Activated T-helper 17 cell treated with anti-CD3 and anti-CD28 coated beads, Interleukin-2, amount 50 U/mL, for 72 hours (primary cell): Measurements from ENCODE around the gene RBM26. TPM values are rescaled to one million over a fixed set of nuclear protein-coding genes. Genes with fewer than 3 reads are reported as not detected.

Experiments used
- ATAC-seq: fragments of 150-1000 bp; cut with Tn5 transposase; replicated peaks from 2 replicates; pipeline ENCODE4 v1.10.0; 2021; ENCODE audit warnings: mild to moderate bottlenecking, moderate library complexity
- H3K27ac Mint-ChIP-seq: one replicate; pipeline ENCODE4 v1.8.0; 2022; ENCODE audit warnings: mixed read lengths
- H3K27me3 Mint-ChIP-seq: one replicate; pipeline ENCODE4 v1.8.0; 2022; ENCODE audit warnings: mixed read lengths
- H3K36me3 Mint-ChIP-seq: one replicate; pipeline ENCODE4 v1.8.0; 2022; ENCODE audit warnings: low read depth, mild to moderate bottlenecking, mixed read lengths
- H3K4me1 Mint-ChIP-seq: one replicate; pipeline ENCODE4 v1.8.0; 2022; ENCODE audit warnings: mixed read lengths
- H3K4me3 Mint-ChIP-seq: one replicate; pipeline ENCODE4 v1.8.0; 2022; ENCODE audit warnings: mild to moderate bottlenecking, mixed read lengths
- H3K9me3 Mint-ChIP-seq: one replicate; pipeline ENCODE4 v1.8.0; 2022; ENCODE audit warnings: mixed read lengths
- total RNA-seq, 2 donors: library from RNA; stranded (reverse); gene quantifications; one replicate each; pipeline ENCODE4 v1.2.3, GENCODE V29; 2022

The RBM26 gene
- total RNA-seq, 2 donors from 2014 or later = 56.8 to 71.8 TPM

- H3K36me3 Mint-ChIP-seq = no peaks in the 10 kb centered on the region
- H3K27ac Mint-ChIP-seq = peak overlapping the region; percentile 25
- H3K4me3 Mint-ChIP-seq = peak overlapping the region; percentile 3
- no peaks in the 10 kb centered on the region for H3K9me3 Mint-ChIP-seq
- H3K4me1 Mint-ChIP-seq = peaks cover 15% of the 10 kb centered on the region
- peak; percentile 48 for ATAC-seq
- H3K27me3 Mint-ChIP-seq = no peaks in the 10 kb centered on the region
Measured at GRCh38 chr13:79434556-79434955, 28.5 kb upstream of the RBM26 start.

DNA sequence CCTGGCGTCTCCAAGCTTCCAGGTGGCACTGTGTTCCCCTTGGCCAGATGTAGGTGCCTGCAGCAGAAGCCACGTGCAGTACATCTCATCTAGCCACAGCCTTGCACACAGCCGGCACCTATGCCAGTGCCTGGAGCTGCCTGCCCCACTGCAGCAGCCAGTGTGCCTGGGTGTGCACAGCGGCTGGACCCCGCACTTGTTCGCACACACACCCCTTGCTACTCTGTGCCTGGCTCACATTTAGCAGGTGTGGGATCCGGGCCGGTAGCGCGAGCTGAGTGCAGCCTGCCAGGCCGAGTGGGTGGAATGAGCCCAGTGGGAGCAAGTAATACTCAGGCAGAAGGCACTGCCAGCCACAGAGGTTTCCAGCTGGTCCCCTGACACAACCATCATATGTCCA, 26.9 kb upstream of the RBM26 start:
- no peak overlapping the region for H3K27ac Mint-ChIP-seq
- ATAC-seq = no peak
- H3K9me3 Mint-ChIP-seq = no peaks in the 10 kb centered on the region
- no peaks in the 10 kb centered on the region for H3K27me3 Mint-ChIP-seq
- H3K36me3 Mint-ChIP-seq = no peaks in the 10 kb centered on the region
- peaks cover 15% of the 10 kb centered on the region for H3K4me1 Mint-ChIP-seq
- no peak overlapping the region for H3K4me3 Mint-ChIP-seq

DNA sequence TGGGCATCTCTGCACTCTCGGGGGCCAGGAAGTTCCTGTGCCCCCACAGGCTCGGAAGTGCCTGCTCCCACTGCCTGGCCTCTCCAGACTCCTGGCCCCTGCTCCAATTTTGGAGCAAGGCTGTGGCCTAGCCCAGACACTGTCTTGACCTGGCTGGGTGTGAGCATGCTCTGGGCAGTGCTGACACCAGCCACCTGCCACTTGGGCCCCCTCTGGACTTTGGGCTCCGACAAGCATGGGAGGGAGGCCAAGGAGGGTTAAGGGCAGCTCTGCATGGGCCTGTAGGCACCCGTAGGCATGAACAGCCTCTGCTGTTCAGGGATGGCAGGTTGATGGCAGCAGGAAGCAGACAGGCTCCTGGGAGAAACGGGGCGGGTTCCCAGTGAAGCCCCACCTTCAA, 26.0 kb upstream of the RBM26 start:
- Mint-ChIP-seq H3K4me1 (peaks cover 15% of the 10 kb centered on the region), H3K27me3 (no peaks in the 10 kb centered on the region), H3K9me3 (no peaks in the 10 kb centered on the region), H3K27ac (no peak overlapping the region), H3K36me3 (no peaks in the 10 kb centered on the region), H3K4me3 (no peak overlapping the region)
- no peak for ATAC-seq

GRCh38 chr13:79429309-79429708, 23.3 kb upstream of the RBM26 start:
- Mint-ChIP-seq H3K27ac (no peak overlapping the region), H3K4me3 (no peak overlapping the region), H3K4me1 (no peaks in the 10 kb centered on the region), H3K9me3 (no peaks in the 10 kb centered on the region), H3K27me3 (no peaks in the 10 kb centered on the region), H3K36me3 (no peaks in the 10 kb centered on the region)
- ATAC-seq = peak; percentile 66

GRCh38 chr13:79427883-79428282, 21.8 kb upstream of the RBM26 start:
- Mint-ChIP-seq H3K4me1 (no peaks in the 10 kb centered on the region), H3K36me3 (no peaks in the 10 kb centered on the region), H3K4me3 (no peak overlapping the region), H3K27ac (no peak overlapping the region), H3K27me3 (no peaks in the 10 kb centered on the region), H3K9me3 (no peaks in the 10 kb centered on the region)
- no peak for ATAC-seq

DNA sequence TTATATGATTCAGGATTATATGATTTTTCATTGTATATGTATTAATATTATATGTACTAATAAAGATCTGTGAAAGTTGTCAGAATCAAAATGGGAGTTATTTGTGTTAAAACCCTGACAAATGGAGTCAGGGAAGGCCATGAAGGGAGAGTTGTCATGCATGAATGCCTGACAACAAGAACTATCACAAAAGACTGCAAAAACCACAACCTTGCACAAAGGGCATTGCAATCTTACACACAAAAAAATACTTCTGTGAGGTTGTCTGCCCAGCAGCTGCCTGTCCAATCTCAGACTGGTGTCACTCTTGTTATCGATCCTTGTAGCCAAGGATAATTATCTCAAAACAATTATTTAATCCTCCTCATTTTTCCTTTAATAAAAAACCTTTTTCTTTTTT, 21.2 kb upstream of the RBM26 start:
- H3K27ac Mint-ChIP-seq = no peak overlapping the region
- ATAC-seq = no peak
- no peaks in the 10 kb centered on the region for H3K9me3 Mint-ChIP-seq
- no peaks in the 10 kb centered on the region for H3K4me1 Mint-ChIP-seq
- H3K36me3 Mint-ChIP-seq = no peaks in the 10 kb centered on the region
- no peak overlapping the region for H3K4me3 Mint-ChIP-seq
- no peaks in the 10 kb centered on the region for H3K27me3 Mint-ChIP-seq

GRCh38 chr13:79423801-79424642, 18.0 kb upstream of the RBM26 start:
- H3K36me3 Mint-ChIP-seq = no peaks in the 10 kb centered on the region
- H3K4me1 Mint-ChIP-seq = no peaks in the 10 kb centered on the region
- H3K27ac Mint-ChIP-seq = no peak overlapping the region

GRCh38 chr13:79423340-79423739, 17.3 kb upstream of the RBM26 start:
- H3K4me1 Mint-ChIP-seq = no peaks in the 10 kb centered on the region
- H3K27ac Mint-ChIP-seq = no peak overlapping the region
- H3K27me3 Mint-ChIP-seq = no peaks in the 10 kb centered on the region

More at GRCh38 chr13:79423801-79424642, 18.0 kb upstream of the RBM26 start:
- ATAC-seq = peak; percentile 42
- no peaks in the 10 kb centered on the region for H3K9me3 Mint-ChIP-seq
- H3K27me3 Mint-ChIP-seq = no peaks in the 10 kb centered on the region
- no peak overlapping the region for H3K4me3 Mint-ChIP-seq

GRCh38 chr13:79419365-79419764, 13.3 kb upstream of the RBM26 start:
- Mint-ChIP-seq H3K27me3 (no peaks in the 10 kb centered on the region), H3K9me3 (no peaks in the 10 kb centered on the region), H3K4me1 (no peaks in the 10 kb centered on the region), H3K27ac (no peak overlapping the region), H3K4me3 (no peak overlapping the region), H3K36me3 (peaks cover 3% of the 10 kb centered on the region)
- ATAC-seq = no peak

More at GRCh38 chr13:79423340-79423739, 17.3 kb upstream of the RBM26 start:
- Mint-ChIP-seq H3K36me3 (no peaks in the 10 kb centered on the region), H3K9me3 (no peaks in the 10 kb centered on the region), H3K4me3 (no peak overlapping the region)
- no peak for ATAC-seq

GRCh38 chr13:79417741-79418140, 11.7 kb upstream of the RBM26 start:
- Mint-ChIP-seq H3K9me3 (no peaks in the 10 kb centered on the region), H3K4me3 (no peak overlapping the region), H3K4me1 (no peaks in the 10 kb centered on the region)

DNA sequence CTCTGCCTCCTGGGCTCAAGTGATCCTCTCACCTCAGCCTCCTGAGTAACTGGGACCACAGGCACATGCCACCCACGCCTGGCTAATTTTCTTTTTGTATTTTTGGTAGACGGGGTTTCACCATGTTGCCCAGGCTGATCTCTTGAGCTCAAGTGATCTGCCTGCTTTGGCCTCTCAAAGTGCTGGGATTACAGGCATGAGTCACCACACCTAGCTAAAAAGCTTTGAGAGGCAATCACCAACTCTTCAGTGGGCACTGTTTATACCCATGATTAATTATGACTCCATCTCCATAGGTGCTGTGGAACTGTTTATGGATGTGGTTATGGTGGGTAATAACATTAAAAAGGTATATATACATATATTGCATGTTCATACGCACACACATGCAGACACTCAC, 7.5 kb upstream of the RBM26 start:
- Mint-ChIP-seq H3K27ac (no peak overlapping the region), H3K4me3 (no peak overlapping the region), H3K9me3 (no peaks in the 10 kb centered on the region), H3K4me1 (peaks cover 3% of the 10 kb centered on the region), H3K27me3 (no peaks in the 10 kb centered on the region), H3K36me3 (peaks cover 12% of the 10 kb centered on the region)
- ATAC-seq = peak; percentile 28

More at GRCh38 chr13:79417741-79418140, 11.7 kb upstream of the RBM26 start:
- peaks cover 12% of the 10 kb centered on the region for H3K36me3 Mint-ChIP-seq
- no peak overlapping the region for H3K27ac Mint-ChIP-seq
- no peaks in the 10 kb centered on the region for H3K27me3 Mint-ChIP-seq
- ATAC-seq = no peak

DNA sequence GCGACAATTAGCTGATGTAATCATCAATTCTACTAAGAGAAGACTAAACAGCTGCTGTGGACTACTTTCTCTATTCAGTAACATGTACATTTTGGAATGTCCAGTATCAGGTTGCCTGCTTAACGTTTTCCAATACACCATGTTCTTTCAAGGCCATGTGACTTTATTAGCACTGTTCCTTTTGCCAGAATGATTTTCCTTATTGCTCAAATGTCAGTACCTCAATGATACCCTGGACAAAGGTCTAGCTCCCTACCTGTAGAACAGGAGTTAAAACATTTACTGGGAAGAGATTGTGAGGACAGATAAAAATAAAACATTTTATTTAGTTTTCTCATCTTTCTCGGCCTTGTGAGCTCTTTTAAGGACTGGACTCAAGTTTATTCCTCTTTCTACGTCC, 3.8 kb upstream of the RBM26 start:
- H3K9me3 Mint-ChIP-seq = no peaks in the 10 kb centered on the region
- H3K27ac Mint-ChIP-seq = no peak overlapping the region
- H3K4me1 Mint-ChIP-seq = peaks cover 15% of the 10 kb centered on the region
- no peak for ATAC-seq
- H3K36me3 Mint-ChIP-seq = peaks cover 12% of the 10 kb centered on the region
- H3K4me3 Mint-ChIP-seq = no peak overlapping the region
- no peaks in the 10 kb centered on the region for H3K27me3 Mint-ChIP-seq

DNA sequence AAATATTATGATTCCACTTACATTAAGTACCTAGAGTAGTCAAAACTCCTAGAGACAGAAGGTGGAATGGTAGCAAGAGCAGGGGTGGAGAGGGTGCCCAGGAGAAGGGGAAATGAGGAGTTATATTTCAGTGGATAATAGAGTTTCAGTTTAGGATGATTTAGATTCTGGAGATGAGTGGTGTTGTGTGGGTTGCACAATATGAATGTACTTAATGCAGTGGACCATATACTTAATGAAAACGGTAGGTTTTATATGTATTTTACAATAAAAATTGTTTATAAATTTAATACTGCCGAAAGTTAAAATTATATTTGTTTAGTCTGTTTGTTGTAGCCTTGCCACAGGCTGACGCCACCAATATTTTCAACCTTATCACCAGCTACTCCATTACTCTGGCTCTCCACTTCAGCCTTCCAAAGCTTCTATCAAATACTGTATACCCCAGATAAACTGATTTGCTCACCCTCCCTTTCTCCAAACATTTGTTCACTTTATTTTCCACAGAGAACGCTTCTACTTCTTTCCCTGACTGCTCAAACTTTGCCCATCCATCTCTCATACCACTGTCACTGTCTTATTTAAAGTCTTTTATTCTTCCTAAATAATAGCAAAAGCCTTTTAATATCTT, 1.4 kb upstream of the RBM26 start:
- H3K4me1 Mint-ChIP-seq = peaks cover 23% of the 10 kb centered on the region
- no peaks in the 10 kb centered on the region for H3K36me3 Mint-ChIP-seq
- H3K27ac Mint-ChIP-seq = no peak overlapping the region
- no peaks in the 10 kb centered on the region for H3K27me3 Mint-ChIP-seq
- no peak overlapping the region for H3K4me3 Mint-ChIP-seq
- no peaks in the 10 kb centered on the region for H3K9me3 Mint-ChIP-seq
- peak; percentile 30 for ATAC-seq

DNA sequence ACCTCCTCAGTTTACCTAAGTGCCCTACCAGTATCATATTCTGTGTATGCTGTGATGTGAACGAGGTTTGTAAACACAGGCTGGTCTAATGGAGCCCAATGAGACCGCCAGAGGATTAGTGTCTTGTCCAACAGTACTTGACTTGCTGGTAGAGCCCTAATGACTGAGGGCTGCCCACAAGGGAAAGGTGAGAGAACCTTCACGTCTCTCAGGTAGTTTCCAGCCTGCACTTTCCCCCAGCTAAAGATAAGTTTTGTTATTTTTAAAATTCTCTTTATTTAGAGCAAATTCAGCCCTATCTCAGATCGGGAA, 498 bp upstream of the RBM26 start:
- peaks cover 28% of the 10 kb centered on the region for H3K4me1 Mint-ChIP-seq
- no peaks in the 10 kb centered on the region for H3K9me3 Mint-ChIP-seq
- H3K36me3 Mint-ChIP-seq = peaks cover 3% of the 10 kb centered on the region
- H3K27me3 Mint-ChIP-seq = no peaks in the 10 kb centered on the region
- no peak overlapping the region for H3K27ac Mint-ChIP-seq
- ATAC-seq = peak; percentile 34
- H3K4me3 Mint-ChIP-seq = no peak overlapping the region

- peaks cover 14% of the 10 kb centered on the region for H3K36me3 Mint-ChIP-seq
- H3K27ac Mint-ChIP-seq = no peak overlapping the region
- H3K27me3 Mint-ChIP-seq = no peaks in the 10 kb centered on the region
- peaks cover 37% of the 10 kb centered on the region for H3K4me1 Mint-ChIP-seq
- no peak overlapping the region for H3K4me3 Mint-ChIP-seq
- H3K9me3 Mint-ChIP-seq = no peaks in the 10 kb centered on the region
- ATAC-seq = peak; percentile 52
Measured at GRCh38 chr13:79405501-79405830, 589 bp downstream of the RBM26 start.
